Measurements from ENCODE around the gene ZNHIT1.
"Not testable (repeated sequence)": the region's sequence is repeated elsewhere in the genome, so short reads cannot be mapped to it uniquely, and the experiment has no call there.

The ZNHIT1 gene

GRCh38 chr7:101186844-101187428 is 31.0 kb upstream of the ZNHIT1 start:
- DNase-seq (ENCODE audit: low read depth in 2 of 2), result no peak

GRCh38 chr7:101189109-101189508 is 28.9 kb upstream of the ZNHIT1 start:
- no peak for DNase-seq (ENCODE audit: low read depth in 2 of 2)

GRCh38 chr7:101195884-101196283 is 22.1 kb upstream of the ZNHIT1 start:
- no peak for DNase-seq (ENCODE audit: low read depth in 2 of 2)

- DNase-seq (ENCODE audit: low read depth in 2 of 2), result no peak
These were observed 20.0 kb upstream of the ZNHIT1 start for GRCh38 chr7:101197991-101198390.

GRCh38 chr7:101198476-101198875 is 19.5 kb upstream of the ZNHIT1 start:
- DNase-seq (ENCODE audit: low read depth in 2 of 2), result no peak

- not testable (repeated sequence) for DNase-seq (ENCODE audit: low read depth in 2 of 2)
These were observed 18.4 kb upstream of the ZNHIT1 start for GRCh38 chr7:101199522-101199921.

- DNase-seq (ENCODE audit: low read depth in 2 of 2), result no peak
These were observed 17.5 kb upstream of the ZNHIT1 start for GRCh38 chr7:101200504-101200861.

GRCh38 chr7:101200862-101201599 is 16.9 kb upstream of the ZNHIT1 start, which contains the start of gene MOGAT3:
Gene MOGAT3, minus strand, starts transcription at chr7:101201036. Its CDS starts 182 bp downstream, at chr7:101200854.
- no peak for DNase-seq (ENCODE audit: low read depth in 2 of 2)

GRCh38 chr7:101201695-101202602 is 16.0 kb upstream of the ZNHIT1 start:
- DNase-seq (ENCODE audit: low read depth in 2 of 2), result no peak

GRCh38 chr7:101202603-101202918 is 15.4 kb upstream of the ZNHIT1 start:
- no peak for DNase-seq (ENCODE audit: low read depth in 2 of 2)

- not testable (repeated sequence) for DNase-seq (ENCODE audit: low read depth in 2 of 2)
These were observed 13.9 kb upstream of the ZNHIT1 start for GRCh38 chr7:101203740-101204738.

- DNase-seq (ENCODE audit: low read depth in 2 of 2), result no peak
These were observed 11.9 kb upstream of the ZNHIT1 start for GRCh38 chr7:101205901-101206664.

GRCh38 chr7:101206665-101207042 is 11.3 kb upstream of the ZNHIT1 start:
- DNase-seq (ENCODE audit: low read depth in 2 of 2), result no peak

- no peak for DNase-seq (ENCODE audit: low read depth in 2 of 2)
These were observed 10.5 kb upstream of the ZNHIT1 start for GRCh38 chr7:101207459-101207858.

- DNase-seq (ENCODE audit: low read depth in 2 of 2), result no peak
These were observed 9.2 kb upstream of the ZNHIT1 start for GRCh38 chr7:101208794-101209193.

- no peak for DNase-seq (ENCODE audit: low read depth in 2 of 2)
These were observed 7.8 kb upstream of the ZNHIT1 start for GRCh38 chr7:101210143-101210542.

GRCh38 chr7:101211501-101211900 is 6.5 kb upstream of the ZNHIT1 start:
- no peak for DNase-seq (ENCODE audit: low read depth in 2 of 2)

- DNase-seq (ENCODE audit: low read depth in 2 of 2), result no peak
These were observed 6.0 kb upstream of the ZNHIT1 start for GRCh38 chr7:101212014-101212413.

GRCh38 chr7:101216001-101216859 is 1.7 kb upstream of the ZNHIT1 start:
- DNase-seq (ENCODE audit: low read depth in 2 of 2), result no peak

Measured in fibroblast of skin of left biceps (primary cell).